GM23338 (cell line): ENCODE data around the gene HIVEP1. TPM values are rescaled to one million over a fixed set of nuclear protein-coding genes. Genes with fewer than 3 reads are reported as not detected.

Source experiments
- ATAC-seq: fragments of 200-7000 bp; cut with Tn5 transposase; 3 replicates; pipeline ENCODE4 v1.9.1; 2020
- DNase-seq: peaks from one replicate; pipeline ENCODE4 v3.0.0-alpha.2; 2015; ENCODE audit warnings: low spot score
- H2AFZ ChIP-seq: fragments of 200-600 bp; sonication (generic); 2 replicates; pipeline ENCODE4 v1.8.0; 2016; ENCODE audit warnings: antibody characterized with exemption, mild to moderate bottlenecking, moderate library complexity
- H3F3A ChIP-seq: fragments of 200-600 bp; sonication (generic); replicated peaks from 2 replicates; pipeline ENCODE4 v1.8.0; 2017; ENCODE audit warnings: antibody characterized with exemption, mixed run types, low read depth
- H3K27ac ChIP-seq: fragments of 200-600 bp; sonication (generic); 2 replicates; pipeline ENCODE4 v1.6.1; 2016; ENCODE audit warnings: low read depth
- H3K27me3 ChIP-seq: fragments of 200-600 bp; sonication (generic); 2 replicates; pipeline ENCODE4 v1.8.0; 2016; ENCODE audit warnings: mild to moderate bottlenecking, mixed run types, moderate library complexity; ENCODE audit not compliant: insufficient read depth
- H3K36me3 ChIP-seq: fragments of 200-600 bp; sonication (generic); 2 replicates; pipeline ENCODE4 v1.8.0; 2016; ENCODE audit warnings: mild to moderate bottlenecking; ENCODE audit not compliant: insufficient read depth
- H3K4me1 ChIP-seq: fragments of 200-600 bp; sonication (generic); 2 replicates; pipeline ENCODE4 v1.8.0; 2016; ENCODE audit warnings: mild to moderate bottlenecking, moderate library complexity; ENCODE audit not compliant: insufficient read depth
- H3K4me2 ChIP-seq: fragments of 200-600 bp; sonication (generic); 2 replicates; pipeline ENCODE4 v1.7.1; 2017; ENCODE audit warnings: mixed run types
- H3K4me3 ChIP-seq: fragments of 200-600 bp; sonication (generic); 2 replicates; pipeline ENCODE4 v1.6.1; 2016; ENCODE audit warnings: mixed run types
- H3K79me2 ChIP-seq: fragments of 200-600 bp; sonication (generic); replicated peaks from 2 replicates; pipeline ENCODE4 v1.8.0; 2017; ENCODE audit warnings: mild to moderate bottlenecking; ENCODE audit not compliant: insufficient read depth
- H3K9me2 ChIP-seq: fragments of 200-600 bp; sonication (generic); 2 replicates; pipeline ENCODE4 v1.8.0; 2017; ENCODE audit not compliant: insufficient read depth
- H4K20me1 ChIP-seq: fragments of 200-600 bp; sonication (generic); replicated peaks from 2 replicates; pipeline ENCODE4 v1.8.0; 2017; ENCODE audit warnings: mild to moderate bottlenecking; ENCODE audit not compliant: insufficient read depth
- H3K27ac Mint-ChIP-seq: 2 replicates; pipeline ENCODE4 v1.8.0; 2020; ENCODE audit warnings: inconsistent platforms, mild to moderate bottlenecking, moderate library complexity, mixed read lengths
- H3K27me3 Mint-ChIP-seq: 3 replicates; pipeline ENCODE4 v1.8.0; 2022; ENCODE audit warnings: low read depth, mild to moderate bottlenecking, moderate library complexity, mixed read lengths, inconsistent platforms; ENCODE audit not compliant: insufficient read depth, poor library complexity
- H3K36me3 Mint-ChIP-seq: 3 replicates; pipeline ENCODE4 v1.8.0; 2021; ENCODE audit warnings: low read depth, mild to moderate bottlenecking, inconsistent platforms, moderate library complexity, mixed read lengths
- H3K4me1 Mint-ChIP-seq: 3 replicates; pipeline ENCODE4 v1.8.0; 2020; ENCODE audit warnings: mild to moderate bottlenecking, inconsistent platforms, mixed read lengths
- H3K4me3 Mint-ChIP-seq: 3 replicates; pipeline ENCODE4 v1.8.0; 2021; ENCODE audit warnings: moderate library complexity, mild to moderate bottlenecking, inconsistent platforms, mixed read lengths
- H3K9me3 Mint-ChIP-seq: 3 replicates; pipeline ENCODE4 v1.8.0; 2020; ENCODE audit warnings: moderate library complexity, mild to moderate bottlenecking, inconsistent platforms, mixed read lengths
- CREB1 ChIP-seq: fragments of 250-450 bp; sonication (Bioruptor Pico); IDR thresholded peaks from 2 replicates; pipeline ENCODE4 v1.5.0; 2020; ENCODE audit warnings: low read depth, mild to moderate bottlenecking, moderate library complexity
- EZH2 ChIP-seq: fragments of 200-600 bp; sonication (generic); IDR thresholded peaks from one replicate; pipeline ENCODE4 v1.8.0; 2017; ENCODE audit warnings: antibody characterized with exemption, mild to moderate bottlenecking, low read depth; ENCODE audit not compliant: unreplicated experiment
- JUNB ChIP-seq: IDR thresholded peaks from one replicate; pipeline ENCODE4 v1.6.1; 2016; ENCODE audit warnings: antibody characterized with exemption; ENCODE audit not compliant: unreplicated experiment
- REST ChIP-seq: IDR thresholded peaks from one replicate; pipeline ENCODE4 v1.6.1; 2018; ENCODE audit warnings: antibody characterized with exemption; ENCODE audit not compliant: unreplicated experiment
- ZNF462 ChIP-seq: fragments of 250-450 bp; sonication (Bioruptor Pico); IDR thresholded peaks from 2 replicates; pipeline ENCODE4 v1.5.0; 2020; ENCODE audit warnings: mild to moderate bottlenecking, moderate library complexity
- polyA plus RNA-seq: library from polyadenylated mRNA; unstranded; fragments of >200 nt; fragmentation: Nextera tagmentation; extraction: Ambion mirVana; gene quantifications from 2 replicates; pipeline ENCODE4 v1.2.1, GENCODE V29; 2016
- total RNA-seq: library from RNA; depleted of rRNA; stranded (reverse); fragments of >200 nt; shearing (Covaris generic); gene quantifications from 2 replicates; pipeline ENCODE4 v1.2.3, GENCODE V29; 2014

Gene HIVEP1
- total and polyA plus RNA-seq, 2 experiments from 2014 or later, result 10.1 to 21.7 TPM

- no peak for TF ChIP-seq ZNF462 (CRISPR knock-in tag)
These were observed 136.2 kb downstream of the HIVEP1 start (continued) for GRCh38 chr6:12148317-12148801.

- Histone ChIP-seq H3K4me2 (no peak overlapping the region), H3K27ac (no peak overlapping the region), H2AFZ (no peak overlapping the region), H3F3A (no peaks in the 10 kb centered on the region), H3K9me2 (no peaks in the 10 kb centered on the region), H3K36me3 (no peaks in the 10 kb centered on the region), H3K4me3 (no peak overlapping the region), H3K79me2 (no peaks in the 10 kb centered on the region), H3K27me3 (no peaks in the 10 kb centered on the region), H3K4me1 (no peaks in the 10 kb centered on the region), H4K20me1 (no peaks in the 10 kb centered on the region; the same call in 1 of the 2 replicates)
- Mint-ChIP-seq H3K9me3 (peaks cover 2% of the 10 kb centered on the region; the same call in 2 of the 3 replicates), H3K27ac (no peak overlapping the region), H3K27me3 (no peaks in the 10 kb centered on the region), H3K4me3 (no peak overlapping the region), H3K4me1 (peaks cover 8% of the 10 kb centered on the region; the same call in 2 of the 3 replicates), H3K36me3 (peaks cover 7% of the 10 kb centered on the region; the same call in 2 of the 3 replicates)
- no peak for DNase-seq
- ATAC-seq, result no peak
- no peak for TF ChIP-seq REST
- no peak for TF ChIP-seq EZH2
- TF ChIP-seq JUNB, result no peak
- TF ChIP-seq CREB1 (CRISPR knock-in tag), result no peak
- no peak for TF ChIP-seq ZNF462 (CRISPR knock-in tag)
These were observed 136.7 kb downstream of the HIVEP1 start for GRCh38 chr6:12148841-12149240.
